Measurements from ENCODE around the gene SERPINA5. TPM values are rescaled to one million over a fixed set of nuclear protein-coding genes. Genes with fewer than 3 reads are reported as not detected.

The SERPINA5 gene
- total RNA-seq, 3 donors from 2014 or later (not counting 1 experiment from before 2014, with no cell fraction given) = not detected

DNA sequence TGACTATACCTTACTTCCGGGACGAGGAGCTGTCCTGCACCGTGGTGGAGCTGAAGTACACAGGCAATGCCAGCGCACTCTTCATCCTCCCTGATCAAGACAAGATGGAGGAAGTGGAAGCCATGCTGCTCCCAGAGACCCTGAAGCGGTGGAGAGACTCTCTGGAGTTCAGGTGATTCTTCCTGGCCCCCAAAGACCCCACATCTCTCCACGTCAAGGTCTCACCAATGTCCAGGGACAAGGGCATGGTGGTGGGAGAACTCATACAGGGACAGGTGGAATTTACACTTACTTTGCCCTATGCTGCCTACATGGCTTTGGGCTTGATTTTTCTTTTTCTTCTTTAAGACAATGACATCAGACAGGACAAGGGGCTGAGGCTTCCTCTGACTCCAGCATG, 38.1 kb downstream of the SERPINA5 start:
- Histone ChIP-seq H3K36me3 (ENCODE audit: control insufficient read depth, insufficient read depth, low read length) (no peaks in the 10 kb centered on the region), H3K9me3 (ENCODE audit: control insufficient read depth, insufficient read depth, low read length) (peaks cover 17% of the 10 kb centered on the region), H3K4me1 (ENCODE audit: control insufficient read depth, insufficient read depth, low read length) (no peaks in the 10 kb centered on the region), H3K27ac (ENCODE audit: low read length) (no peak overlapping the region), H3K27me3 (ENCODE audit: control insufficient read depth, insufficient read depth, low read length) (no peaks in the 10 kb centered on the region), H3K4me3 (ENCODE audit: low read length) (no peak overlapping the region)
- Mint-ChIP-seq H3K4me3 (no peak overlapping the region), H3K9me3 (peaks cover 3 to 5% of the 10 kb centered on the region in 2 donors), H3K36me3 (no peaks in the 10 kb centered on the region), H3K27me3 (ENCODE audit: low read depth in 2 of 2) (no peaks in the 10 kb centered on the region), H3K4me1 (no peaks in the 10 kb centered on the region), H3K27ac (no peak overlapping the region)
- TF ChIP-seq, protein P1, sequence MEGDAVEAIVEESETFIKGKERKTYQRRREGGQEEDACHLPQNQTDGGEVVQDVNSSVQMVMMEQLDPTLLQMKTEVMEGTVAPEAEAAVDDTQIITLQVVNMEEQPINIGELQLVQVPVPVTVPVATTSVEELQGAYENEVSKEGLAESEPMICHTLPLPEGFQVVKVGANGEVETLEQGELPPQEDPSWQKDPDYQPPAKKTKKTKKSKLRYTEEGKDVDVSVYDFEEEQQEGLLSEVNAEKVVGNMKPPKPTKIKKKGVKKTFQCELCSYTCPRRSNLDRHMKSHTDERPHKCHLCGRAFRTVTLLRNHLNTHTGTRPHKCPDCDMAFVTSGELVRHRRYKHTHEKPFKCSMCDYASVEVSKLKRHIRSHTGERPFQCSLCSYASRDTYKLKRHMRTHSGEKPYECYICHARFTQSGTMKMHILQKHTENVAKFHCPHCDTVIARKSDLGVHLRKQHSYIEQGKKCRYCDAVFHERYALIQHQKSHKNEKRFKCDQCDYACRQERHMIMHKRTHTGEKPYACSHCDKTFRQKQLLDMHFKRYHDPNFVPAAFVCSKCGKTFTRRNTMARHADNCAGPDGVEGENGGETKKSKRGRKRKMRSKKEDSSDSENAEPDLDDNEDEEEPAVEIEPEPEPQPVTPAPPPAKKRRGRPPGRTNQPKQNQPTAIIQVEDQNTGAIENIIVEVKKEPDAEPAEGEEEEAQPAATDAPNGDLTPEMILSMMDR (IDR thresholded peaks at IDR 0.05) = no peak
- intact Hi-C loops (cut with micrococcal nuclease) = no loop called here
- no peak for DNase-seq
- 88% methylated on average over 6 of the region's 6 CpGs for WGBS (ENCODE audit: insufficient coverage)
- no peak for ATAC-seq

DNA sequence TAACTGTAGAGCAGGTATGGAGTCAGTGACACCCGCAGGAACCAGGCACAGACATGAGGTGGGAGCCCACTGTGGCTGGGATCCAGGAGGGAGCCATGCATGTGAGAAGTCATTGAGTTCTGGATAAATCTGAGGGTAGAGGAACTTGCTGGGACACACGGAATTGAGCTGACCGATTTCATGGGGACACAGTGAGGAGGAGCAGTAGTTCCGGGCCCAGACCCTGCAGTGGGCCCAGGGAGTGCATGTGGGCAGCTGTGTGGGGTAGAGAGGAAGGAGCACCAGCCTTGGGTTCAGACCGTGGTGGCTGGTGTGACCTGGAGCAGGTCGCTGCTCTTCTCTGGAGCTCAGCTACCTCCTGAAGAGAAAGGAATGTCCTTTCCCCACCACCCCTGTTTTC, 39.4 kb downstream of the SERPINA5 start:
- TF ChIP-seq, protein P1 (IDR thresholded peaks at IDR 0.05) = no peak
- WGBS (ENCODE audit: insufficient coverage) = 63% methylated on average over 4 of the region's 6 CpGs
- intact Hi-C loops (cut with micrococcal nuclease) = no loop called here
- Histone ChIP-seq H3K4me3 (ENCODE audit: low read length) (no peak overlapping the region), H3K27me3 (ENCODE audit: control insufficient read depth, insufficient read depth, low read length) (no peaks in the 10 kb centered on the region), H3K36me3 (ENCODE audit: control insufficient read depth, insufficient read depth, low read length) (no peaks in the 10 kb centered on the region), H3K9me3 (ENCODE audit: control insufficient read depth, insufficient read depth, low read length) (peaks cover 17% of the 10 kb centered on the region), H3K4me1 (ENCODE audit: control insufficient read depth, insufficient read depth, low read length) (no peaks in the 10 kb centered on the region), H3K27ac (ENCODE audit: low read length) (no peak overlapping the region)
- Mint-ChIP-seq H3K36me3 (no peaks in the 10 kb centered on the region), H3K27me3 (ENCODE audit: low read depth in 2 of 2) (no peaks in the 10 kb centered on the region), H3K27ac (no peak overlapping the region), H3K4me3 (no peak overlapping the region), H3K9me3 (peaks cover 3 to 5% of the 10 kb centered on the region in 2 donors), H3K4me1 (no peaks in the 10 kb centered on the region)
- DNase-seq = no peak
- no peak for ATAC-seq

GRCh38 chr14:94621358-94622134, 40.3 kb downstream of the SERPINA5 start:
- DNase-seq = no peak
- peaks cover 3 to 5% of the 10 kb centered on the region in 2 donors for H3K9me3 Mint-ChIP-seq
- 63% methylated on average over 4 of the region's 5 CpGs for WGBS (ENCODE audit: insufficient coverage)

More at GRCh38 chr14:94621358-94622134, 40.3 kb downstream of the SERPINA5 start:
- Histone ChIP-seq H3K36me3 (ENCODE audit: control insufficient read depth, insufficient read depth, low read length) (no peaks in the 10 kb centered on the region), H3K9me3 (ENCODE audit: control insufficient read depth, insufficient read depth, low read length) (peaks cover 16% of the 10 kb centered on the region), H3K27ac (ENCODE audit: low read length) (no peak overlapping the region), H3K4me3 (ENCODE audit: low read length) (no peak overlapping the region), H3K4me1 (ENCODE audit: control insufficient read depth, insufficient read depth, low read length) (no peaks in the 10 kb centered on the region), H3K27me3 (ENCODE audit: control insufficient read depth, insufficient read depth, low read length) (no peaks in the 10 kb centered on the region)
- no peaks in the 10 kb centered on the region for H3K36me3 Mint-ChIP-seq
- intact Hi-C loops (cut with micrococcal nuclease) = no loop called here
- no peak for ATAC-seq
- no peaks in the 10 kb centered on the region for H3K27me3 Mint-ChIP-seq (ENCODE audit: low read depth in 2 of 2)
- H3K4me1 Mint-ChIP-seq = no peaks in the 10 kb centered on the region
- H3K4me3 Mint-ChIP-seq = no peak overlapping the region
- no peak overlapping the region for H3K27ac Mint-ChIP-seq
- TF ChIP-seq, protein P1 (IDR thresholded peaks at IDR 0.05) = no peak

Data from natural killer cell (primary cell).